ENCODE results near the gene HIGD1A.

The HIGD1A gene

DNA sequence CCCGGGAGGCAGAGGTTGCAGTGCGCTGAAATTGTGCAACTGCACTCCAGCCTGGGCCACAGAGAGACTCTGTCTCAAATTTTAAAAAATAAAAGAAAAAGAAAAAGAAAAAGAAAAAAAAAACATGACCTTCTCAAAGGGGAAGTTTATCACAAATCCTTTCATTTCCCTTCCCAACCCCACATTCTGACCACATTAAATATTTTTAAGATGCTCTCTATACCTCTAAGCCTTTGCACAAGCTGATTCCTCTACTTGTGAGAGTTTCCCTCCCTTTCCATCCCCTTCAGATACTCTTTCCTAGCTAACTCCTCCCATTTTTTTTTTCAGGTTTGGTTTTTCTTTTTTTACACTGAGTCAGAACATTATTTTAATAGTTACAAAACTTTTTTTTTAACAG is 4.0 kb downstream of the HIGD1A start:
- Histone ChIP-seq H3K23ac (ENCODE audit: low read depth, low read length, poor library complexity) (no peak overlapping the region), H3K4me3 (ENCODE audit: low read length in 2 of 2) (no peak overlapping the region), H4K8ac (ENCODE audit: low read depth, low read length) (no peak overlapping the region), H4K91ac (ENCODE audit: low read depth, low read length, poor library complexity) (no peak overlapping the region), H2AFZ (ENCODE audit: low read length) (no peak overlapping the region), H3K9ac (ENCODE audit: low read depth, low read length, poor library complexity) (no peak overlapping the region), H2BK15ac (ENCODE audit: low read length) (no peak overlapping the region), H3K4me1 (ENCODE audit: control insufficient read depth in 2 of 2, insufficient read depth in 1 of 2, low read depth in 1 of 2, low read length in 2 of 2) (peaks cover 3 to 7% of the 10 kb centered on the region in 2 donors), H2BK12ac (ENCODE audit: low read length) (no peak overlapping the region), H3K4ac (ENCODE audit: low read length) (no peak overlapping the region), H3K79me1 (ENCODE audit: low read depth, low read length) (peaks cover 2% of the 10 kb centered on the region), H3K9me3 (replicated peaks in 1 of 2; ENCODE audit: control insufficient read depth in 2 of 2, insufficient read depth in 1 of 2, low read depth in 1 of 2, low read length in 2 of 2) (peaks cover 0 to 4% of the 10 kb centered on the region in 2 donors), H2BK120ac (ENCODE audit: low read depth, low read length) (no peak overlapping the region), H3K36me3 (replicated peaks in 1 of 2; ENCODE audit: control insufficient read depth in 2 of 2, insufficient read depth in 2 of 2, low read length in 2 of 2) (peaks cover 3 to 47% of the 10 kb centered on the region in 2 donors), H2AK5ac (ENCODE audit: low read depth, low read length) (no peak overlapping the region), H3K14ac (ENCODE audit: low read length) (no peak overlapping the region), H3K4me2 (ENCODE audit: insufficient read depth, low read length, poor library complexity, severe bottlenecking) (no peak overlapping the region), H2BK5ac (ENCODE audit: low read length) (no peak overlapping the region), H3K18ac (ENCODE audit: low read length) (no peak overlapping the region), H3K27ac (replicated peaks; ENCODE audit: low read length) (no peak overlapping the region), H3K27me3 (ENCODE audit: control insufficient read depth in 3 of 3, insufficient read depth in 3 of 3, low read depth in 1 of 3, low read length in 3 of 3) (peaks cover 0 to 4% (median 0%) of the 10 kb centered on the region in 3 experiments)
- no peak for DNase-seq (ENCODE audit: low spot score)
- WGBS, 2 donors (ENCODE audit: extremely low coverage in 2 of 2, insufficient read length in 2 of 2, insufficient replicate concordance in 1 of 2) = no CpG with 5 or more reads among the region's 2 CpGs

DNA sequence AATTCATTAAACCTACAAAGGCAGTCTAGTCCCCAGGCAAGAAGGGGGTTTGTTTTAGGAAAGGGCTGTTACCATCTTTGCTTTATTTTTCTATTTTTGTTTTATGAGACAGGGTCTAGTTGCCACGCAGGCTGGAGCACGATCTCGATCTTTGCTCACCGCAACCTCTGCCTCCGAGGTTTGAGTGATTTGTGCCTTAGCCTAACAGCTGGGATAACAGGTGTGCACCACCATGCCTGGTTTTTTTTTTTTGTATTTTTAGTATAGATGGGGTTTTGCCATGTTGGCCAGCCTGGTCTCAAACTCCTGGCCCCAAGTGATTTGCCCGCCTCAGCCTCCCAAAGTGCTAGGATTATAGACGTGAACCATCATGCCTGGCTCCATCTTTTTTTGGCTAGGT is 4.9 kb downstream of the HIGD1A start:
- Histone ChIP-seq H3K9me3 (replicated peaks in 1 of 2; ENCODE audit: control insufficient read depth in 2 of 2, insufficient read depth in 1 of 2, low read depth in 1 of 2, low read length in 2 of 2) (peaks cover 0 to 4% of the 10 kb centered on the region in 2 donors), H3K27me3 (ENCODE audit: control insufficient read depth in 3 of 3, insufficient read depth in 3 of 3, low read depth in 1 of 3, low read length in 3 of 3) (no peaks in the 10 kb centered on the region), H4K91ac (ENCODE audit: low read depth, low read length, poor library complexity) (no peak overlapping the region), H3K79me1 (ENCODE audit: low read depth, low read length) (peaks cover 2% of the 10 kb centered on the region), H2BK12ac (ENCODE audit: low read length) (no peak overlapping the region), H3K4me1 (ENCODE audit: control insufficient read depth in 2 of 2, insufficient read depth in 1 of 2, low read depth in 1 of 2, low read length in 2 of 2) (peaks cover 1 to 5% of the 10 kb centered on the region in 2 donors), H3K27ac (replicated peaks; ENCODE audit: low read length) (no peak overlapping the region), H3K18ac (ENCODE audit: low read length) (no peak overlapping the region), H3K23ac (ENCODE audit: low read depth, low read length, poor library complexity) (no peak overlapping the region), H2BK15ac (ENCODE audit: low read length) (no peak overlapping the region), H3K9ac (ENCODE audit: low read depth, low read length, poor library complexity) (no peak overlapping the region), H2AFZ (ENCODE audit: low read length) (no peak overlapping the region), H2AK5ac (ENCODE audit: low read depth, low read length) (no peak overlapping the region), H2BK120ac (ENCODE audit: low read depth, low read length) (no peak overlapping the region), H3K4ac (ENCODE audit: low read length) (no peak overlapping the region), H3K36me3 (replicated peaks in 1 of 2; ENCODE audit: control insufficient read depth in 2 of 2, insufficient read depth in 2 of 2, low read length in 2 of 2) (peaks cover 3 to 55% of the 10 kb centered on the region in 2 donors), H2BK5ac (ENCODE audit: low read length) (no peak overlapping the region), H4K8ac (ENCODE audit: low read depth, low read length) (no peak overlapping the region), H3K4me3 (ENCODE audit: low read length in 2 of 2) (no peak overlapping the region), H3K4me2 (ENCODE audit: insufficient read depth, low read length, poor library complexity, severe bottlenecking) (no peak overlapping the region), H3K14ac (ENCODE audit: low read length) (no peak overlapping the region)
- DNase-seq (ENCODE audit: low spot score) = no peak
- no CpG with 5 or more reads among the region's 7 CpGs for WGBS, 2 donors (ENCODE audit: extremely low coverage in 2 of 2, insufficient read length in 2 of 2, insufficient replicate concordance in 1 of 2)

DNA sequence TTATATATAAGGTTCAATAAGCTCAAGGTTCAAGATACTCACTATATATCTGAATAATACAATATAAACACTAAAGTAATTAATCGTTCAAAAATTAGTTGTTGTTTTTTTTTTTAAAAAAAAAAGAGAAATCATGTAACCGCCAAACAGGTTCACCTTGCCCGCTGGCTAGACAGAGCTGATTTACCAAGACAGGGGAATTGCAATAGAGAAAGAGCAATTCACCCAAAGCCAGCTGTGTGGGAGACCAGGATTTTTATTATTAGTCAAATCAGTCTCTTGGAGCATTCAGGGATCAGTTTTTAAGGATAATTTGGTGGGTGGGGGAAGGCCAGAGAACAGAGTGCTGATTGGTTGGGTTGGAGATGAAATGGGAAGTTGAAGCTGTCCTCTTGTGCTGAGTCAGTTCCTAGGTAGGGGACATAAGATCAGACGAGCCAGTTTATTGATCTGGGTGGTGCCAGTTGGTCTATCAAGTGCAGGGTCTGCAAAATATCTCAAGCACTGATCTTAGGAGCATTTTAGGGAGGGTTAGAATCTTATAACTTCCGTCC is 7.9 kb downstream of the HIGD1A start:
- H3K4ac ChIP-seq (ENCODE audit: low read length) = no peak overlapping the region
- no peak overlapping the region for H3K14ac ChIP-seq (ENCODE audit: low read length)
- H3K23ac ChIP-seq (ENCODE audit: low read depth, low read length, poor library complexity) = no peak overlapping the region
- H2BK12ac ChIP-seq (ENCODE audit: low read length) = no peak overlapping the region
- H3K36me3 ChIP-seq (replicated peaks in 1 of 2; ENCODE audit: control insufficient read depth in 2 of 2, insufficient read depth in 2 of 2, low read length in 2 of 2) = peaks cover 10 to 71% of the 10 kb centered on the region in 2 donors
- no peak overlapping the region for H3K4me3 ChIP-seq (ENCODE audit: low read length in 2 of 2)
- H2AK5ac ChIP-seq (ENCODE audit: low read depth, low read length) = no peak overlapping the region
- H3K9me3 ChIP-seq (replicated peaks in 1 of 2; ENCODE audit: control insufficient read depth in 2 of 2, insufficient read depth in 1 of 2, low read depth in 1 of 2, low read length in 2 of 2) = peaks cover 0 to 4% of the 10 kb centered on the region in 2 donors
- no peak for DNase-seq (ENCODE audit: low spot score)
- H2BK5ac ChIP-seq (ENCODE audit: low read length) = no peak overlapping the region
- H3K27ac ChIP-seq (replicated peaks; ENCODE audit: low read length) = no peak overlapping the region
- H3K9ac ChIP-seq (ENCODE audit: low read depth, low read length, poor library complexity) = no peak overlapping the region
- H3K4me1 ChIP-seq (ENCODE audit: control insufficient read depth in 2 of 2, insufficient read depth in 1 of 2, low read depth in 1 of 2, low read length in 2 of 2) = peaks cover 0 to 1% of the 10 kb centered on the region in 2 donors
- H3K27me3 ChIP-seq (ENCODE audit: control insufficient read depth in 3 of 3, insufficient read depth in 3 of 3, low read depth in 1 of 3, low read length in 3 of 3) = no peaks in the 10 kb centered on the region
- no peak overlapping the region for H3K4me2 ChIP-seq (ENCODE audit: insufficient read depth, low read length, poor library complexity, severe bottlenecking)
- H3K79me1 ChIP-seq (ENCODE audit: low read depth, low read length) = no peaks in the 10 kb centered on the region
- H2AFZ ChIP-seq (ENCODE audit: low read length) = no peak overlapping the region
- no peak overlapping the region for H2BK15ac ChIP-seq (ENCODE audit: low read length)
- H4K91ac ChIP-seq (ENCODE audit: low read depth, low read length, poor library complexity) = no peak overlapping the region
- H4K8ac ChIP-seq (ENCODE audit: low read depth, low read length) = no peak overlapping the region
- no CpG with 5 or more reads among the region's 5 CpGs for WGBS, 2 donors (ENCODE audit: extremely low coverage in 2 of 2, insufficient read length in 2 of 2, insufficient replicate concordance in 1 of 2)
- no peak overlapping the region for H3K18ac ChIP-seq (ENCODE audit: low read length)
- H2BK120ac ChIP-seq (ENCODE audit: low read depth, low read length) = no peak overlapping the region

DNA sequence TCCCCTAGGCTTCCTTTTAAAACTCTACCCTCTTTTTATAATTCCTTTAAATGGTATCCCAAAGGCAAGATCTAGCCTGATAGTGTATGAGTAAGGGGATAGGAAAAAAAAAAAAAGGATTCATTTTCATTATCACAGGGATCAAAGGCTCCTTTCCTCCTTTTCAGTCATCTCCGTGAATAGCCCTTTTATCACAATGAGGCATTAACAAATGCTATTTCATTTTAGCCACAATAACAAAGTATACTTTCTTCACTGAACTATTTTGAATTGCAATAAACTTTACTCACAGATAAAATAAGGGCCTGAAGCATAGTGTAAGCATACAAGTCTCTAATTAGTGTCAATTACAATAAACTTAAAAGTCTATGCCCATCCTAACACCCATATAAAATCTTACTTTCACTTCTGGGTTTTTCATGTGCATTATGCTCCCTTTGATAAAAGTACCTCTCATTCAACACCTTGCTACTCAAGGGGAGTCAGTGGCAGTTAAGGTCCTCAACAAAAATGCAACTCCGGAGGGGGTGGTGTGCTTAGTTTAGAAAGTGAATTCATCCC is 8.6 kb downstream of the HIGD1A start:
- Histone ChIP-seq H2AK5ac (ENCODE audit: low read depth, low read length) (no peak overlapping the region), H3K4ac (ENCODE audit: low read length) (no peak overlapping the region), H4K8ac (ENCODE audit: low read depth, low read length) (no peak overlapping the region), H2AFZ (ENCODE audit: low read length) (no peak overlapping the region), H3K4me1 (ENCODE audit: control insufficient read depth in 2 of 2, insufficient read depth in 1 of 2, low read depth in 1 of 2, low read length in 2 of 2) (peaks cover 0 to 1% of the 10 kb centered on the region in 2 donors), H3K27ac (replicated peaks; ENCODE audit: low read length) (no peak overlapping the region), H2BK15ac (ENCODE audit: low read length) (no peak overlapping the region), H3K4me2 (ENCODE audit: insufficient read depth, low read length, poor library complexity, severe bottlenecking) (no peak overlapping the region), H3K23ac (ENCODE audit: low read depth, low read length, poor library complexity) (no peak overlapping the region), H4K91ac (ENCODE audit: low read depth, low read length, poor library complexity) (no peak overlapping the region), H3K9ac (ENCODE audit: low read depth, low read length, poor library complexity) (no peak overlapping the region), H3K4me3 (ENCODE audit: low read length in 2 of 2) (no peak overlapping the region), H3K27me3 (ENCODE audit: control insufficient read depth in 3 of 3, insufficient read depth in 3 of 3, low read depth in 1 of 3, low read length in 3 of 3) (no peaks in the 10 kb centered on the region), H3K9me3 (replicated peaks in 1 of 2; ENCODE audit: control insufficient read depth in 2 of 2, insufficient read depth in 1 of 2, low read depth in 1 of 2, low read length in 2 of 2) (peaks cover 0 to 4% of the 10 kb centered on the region in 2 donors), H3K14ac (ENCODE audit: low read length) (no peak overlapping the region), H3K18ac (ENCODE audit: low read length) (no peak overlapping the region), H3K79me1 (ENCODE audit: low read depth, low read length) (no peaks in the 10 kb centered on the region), H2BK12ac (ENCODE audit: low read length) (no peak overlapping the region), H2BK120ac (ENCODE audit: low read depth, low read length) (no peak overlapping the region), H2BK5ac (ENCODE audit: low read length) (no peak overlapping the region), H3K36me3 (replicated peaks in 1 of 2; ENCODE audit: control insufficient read depth in 2 of 2, insufficient read depth in 2 of 2, low read length in 2 of 2) (peaks cover 9 to 72% of the 10 kb centered on the region in 2 donors)
- no CpG with 5 or more reads among the region's 2 CpGs for WGBS, 2 donors (ENCODE audit: extremely low coverage in 2 of 2, insufficient read length in 2 of 2, insufficient replicate concordance in 1 of 2)
- no peak for DNase-seq (ENCODE audit: low spot score)

Measured in neuronal stem cell (in vitro differentiated cells).